Endothelial cell of umbilical vein (primary cell): ENCODE data around the gene MAP2K4. TPM values are rescaled to one million over a fixed set of nuclear protein-coding genes. Genes with fewer than 3 reads are reported as not detected.

Experiments used
- BruUV-seq: library from RNA; stranded (reverse); fragments of 400-500 nt; replicated peaks from 2 replicates; lab custom pipeline; 2021; lab: Mats Ljungman, UMichigan
- CTCF ChIA-PET: fragments of 300-600, 350-600 bp; sonication (Branson Sonifier 250); formaldehyde crosslinking; loops from one replicate; lab custom pipeline; 2021; ENCODE audit warnings: antibody characterized with exemption, inconsistent platforms; lab: Charles Lee
- POLR2A ChIA-PET: fragments of 300-600, 350-600 bp; sonication (Branson Sonifier 250); formaldehyde crosslinking; loops from one replicate; lab custom pipeline; 2021; ENCODE audit warnings: antibody characterized with exemption, inconsistent platforms; lab: Charles Lee
- DNase-seq: peaks from one replicate; pipeline ENCODE4 v3.0.0-alpha.2; 2011; ENCODE audit warnings: low read depth, low spot score
- FAIRE-seq: peaks from 2 replicates; lab custom pipeline; 2011; peaks lifted over from hg19 to GRCh38; lab: Jason Lieb, UNC
- H2AFZ ChIP-seq: 2 replicates; pipeline ENCODE4 v1.6.0; 2012; ENCODE audit warnings: low read depth, low read length, control low read depth, inconsistent platforms
- H3K27ac ChIP-seq: 2 replicates; pipeline ENCODE4 v1.5.1; 2011; ENCODE audit warnings: low read depth, mild to moderate bottlenecking, control low read depth, low read length, moderate library complexity; ENCODE audit not compliant: insufficient read depth
- H3K27me3 ChIP-seq, 2 experiments: 2 replicates each; pipeline versions ENCODE4 v1.6.0 to v1.6.1; 2011; ENCODE audit warnings: low read length in 2 of 2, mixed read lengths in 1 of 2; ENCODE audit not compliant: control insufficient read depth in 2 of 2, insufficient read depth in 2 of 2
- H3K36me3 ChIP-seq, 2 experiments: 2 replicates in 1 of 2; 3 replicates in 1 of 2; pipeline ENCODE4 v1.5.1; 2011; ENCODE audit warnings: low read length in 2 of 2, mild to moderate bottlenecking in 1 of 2, moderate library complexity in 1 of 2; ENCODE audit not compliant: control insufficient read depth in 2 of 2, insufficient read depth in 2 of 2; ENCODE audit errors: extremely low read depth in 1 of 2
- H3K4me1 ChIP-seq: 3 replicates; pipeline ENCODE4 v1.5.1; 2011; ENCODE audit warnings: mild to moderate bottlenecking, low read length; ENCODE audit not compliant: control insufficient read depth, insufficient read depth; ENCODE audit errors: extremely low read depth
- H3K4me2 ChIP-seq: 2 replicates; pipeline ENCODE4 v1.6.1; 2011; ENCODE audit warnings: low read length, control low read depth, mixed read lengths; ENCODE audit not compliant: insufficient read depth
- H3K4me3 ChIP-seq, 3 experiments: fragments of 200-600 bp in 1 of 3; sonication (generic), shearing (Covaris generic) in 1 of 3; replicated peaks in 1 of 3; 2 replicates each; pipeline ENCODE4 v1.5.1; 2011 to 2016; ENCODE audit warnings: control low read depth in 3 of 3, low read length in 3 of 3, mild to moderate bottlenecking in 2 of 3, inconsistent platforms in 1 of 3, low read depth in 1 of 3, moderate library complexity in 1 of 3; ENCODE audit not compliant: insufficient read depth in 1 of 3
- H3K79me2 ChIP-seq: 2 replicates; pipeline ENCODE4 v1.6.0; 2012; ENCODE audit warnings: low read length, inconsistent platforms; ENCODE audit not compliant: control insufficient read depth, insufficient read depth
- H3K9ac ChIP-seq: replicated peaks from 2 replicates; pipeline ENCODE3; 2011; ENCODE audit warnings: low read length, control low read depth; ENCODE audit not compliant: insufficient read depth; ENCODE audit errors: extremely low read depth
- H3K9me1 ChIP-seq: replicated peaks from 3 replicates; pipeline ENCODE4 v1.6.0; 2011; ENCODE audit warnings: mild to moderate bottlenecking, low read length; ENCODE audit not compliant: control insufficient read depth, insufficient read depth; ENCODE audit errors: extremely low read depth
- H3K9me3 ChIP-seq: replicated peaks from 2 replicates; pipeline ENCODE4 v1.5.1; 2012; ENCODE audit warnings: low read length, inconsistent platforms; ENCODE audit not compliant: control insufficient read depth, insufficient read depth
- H4K20me1 ChIP-seq: replicated peaks from 2 replicates; pipeline ENCODE3; 2011; ENCODE audit warnings: mild to moderate bottlenecking, low read length; ENCODE audit not compliant: control insufficient read depth, insufficient read depth; ENCODE audit errors: extremely low read depth
- EZH2 ChIP-seq: IDR thresholded peaks from 2 replicates; pipeline ENCODE4 v1.6.1; 2012; ENCODE audit warnings: borderline replicate concordance, low read depth, mild to moderate bottlenecking, moderate library complexity, low read length, inconsistent platforms; ENCODE audit not compliant: severe bottlenecking
- FOS ChIP-seq: IDR thresholded peaks from 2 replicates; pipeline ENCODE4 v1.6.1; 2011; ENCODE audit warnings: mild to moderate bottlenecking, low read length, moderate library complexity, borderline replicate concordance; ENCODE audit not compliant: insufficient read depth
- GATA2 ChIP-seq: IDR thresholded peaks from 2 replicates; pipeline ENCODE4 v1.7.0; 2011; ENCODE audit warnings: low read depth, mild to moderate bottlenecking, moderate library complexity, mixed read lengths, low read length; ENCODE audit not compliant: insufficient read length, insufficient read depth
- JUN ChIP-seq: IDR thresholded peaks from 2 replicates; pipeline ENCODE4 v1.6.1; 2011; ENCODE audit warnings: borderline replicate concordance, low read depth; ENCODE audit not compliant: insufficient read length, insufficient read depth
- MAX ChIP-seq: IDR thresholded peaks from 2 replicates; pipeline ENCODE4 v1.6.1; 2011; ENCODE audit not compliant: insufficient read depth, insufficient read length
- MYC ChIP-seq: IDR thresholded peaks from one replicate; pipeline ENCODE4 v1.6.1; 2011; ENCODE audit warnings: mild to moderate bottlenecking, low read depth, low read length
- POLR2A ChIP-seq: IDR thresholded peaks from 2 replicates; pipeline ENCODE4 v1.6.1; 2012; ENCODE audit warnings: low read depth, mild to moderate bottlenecking, control low read depth, low read length
- POLR2AphosphoS5 ChIP-seq: IDR thresholded peaks from 2 replicates; pipeline ENCODE4 v1.6.1; 2012; ENCODE audit warnings: low read depth, mild to moderate bottlenecking, control low read depth, low read length, moderate library complexity; ENCODE audit not compliant: insufficient read depth
- dilution Hi-C: fragments of 300-500 bp; cut with MboI; formaldehyde crosslinking; loops from one replicate; pipeline ENCODE4 v1.15.0; 2019; ENCODE audit warnings: low sequenced_read_pairs; ENCODE audit not compliant: extremely low pct_ligation_motif_present
- intact Hi-C: fragments of 100-400 bp; cut with micrococcal nuclease; formaldehyde crosslinking; loops from one replicate; pipeline ENCODE4 v1.10.0; 2022
- polyA plus RNA-seq, 4 experiments: library from polyadenylated mRNA; depleted of rRNA in 3 of 4; stranded (reverse) in 3 of 4; unstranded in 1 of 4; fragments of >200 nt; gene quantifications; 2 replicates each; pipeline versions ENCODE4 v1.2.1 to v1.2.3, GENCODE V29; 2011 to 2012; ENCODE audit warnings: missing spikeins in 1 of 4
- total RNA-seq: library from RNA; stranded (reverse); gene quantifications from 2 replicates; pipeline ENCODE4 v1.2.3, GENCODE V29; 2021
- TF ChIP-seq, protein P1 (sequence below), 2 donors: IDR thresholded peaks; 1 replicate in 1 of 2; 2 replicates in 1 of 2; pipeline ENCODE4 v1.5.1; 2011; ENCODE audit warnings: low read length in 2 of 2, mild to moderate bottlenecking in 2 of 2, moderate library complexity in 2 of 2, control low read depth in 1 of 2, inconsistent platforms in 1 of 2, low read depth in 1 of 2; ENCODE audit not compliant: insufficient read depth in 1 of 2; ENCODE audit errors: extremely low read depth in 1 of 2

MAP2K4 gene
- total and polyA plus RNA-seq, 2 donors (not counting 3 experiments of a cell fraction or from before 2014, with no cell fraction given): 8.6 to 17.5 TPM

DNA sequence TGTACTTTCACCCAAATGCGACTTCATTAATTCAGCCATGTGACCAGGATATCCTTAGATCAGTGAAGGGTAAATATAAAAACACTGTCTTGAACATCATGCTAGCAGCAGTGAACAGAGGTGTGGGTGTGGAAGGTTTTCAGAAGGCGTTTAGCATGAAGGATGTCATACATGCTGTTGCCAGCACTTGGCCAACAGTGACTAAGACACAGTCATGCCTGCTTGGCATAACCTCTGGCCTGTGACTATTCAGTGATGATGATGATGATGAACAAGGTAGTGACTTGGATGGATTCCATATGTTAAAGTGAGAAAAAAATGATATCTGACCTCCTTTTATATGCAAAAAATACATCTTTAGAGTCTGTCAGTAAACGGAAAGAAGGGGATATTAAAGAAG is 97.9 kb downstream of the MAP2K4 start:
- Histone ChIP-seq H3K9me1 (no peaks in the 10 kb centered on the region), H3K4me3 (no peak overlapping the region), H4K20me1 (no peaks in the 10 kb centered on the region), H3K4me1 (no peaks in the 10 kb centered on the region), H3K36me3 (peaks cover 2 to 4% of the 10 kb centered on the region in 2 experiments), H3K79me2 (no peaks in the 10 kb centered on the region), H3K27ac (no peak overlapping the region), H3K27me3 (no peaks in the 10 kb centered on the region), H3K9me3 (no peaks in the 10 kb centered on the region), H2AFZ (no peak overlapping the region), H3K9ac (no peak overlapping the region), H3K4me2 (no peak overlapping the region)
- ChIA-PET POLR2A (no interaction called here), CTCF (no interaction called here)
- FAIRE-seq: no peak
- intact Hi-C loops (no loop called here), dilution Hi-C loops (no loop called here)
- TF ChIP-seq, protein P1, sequence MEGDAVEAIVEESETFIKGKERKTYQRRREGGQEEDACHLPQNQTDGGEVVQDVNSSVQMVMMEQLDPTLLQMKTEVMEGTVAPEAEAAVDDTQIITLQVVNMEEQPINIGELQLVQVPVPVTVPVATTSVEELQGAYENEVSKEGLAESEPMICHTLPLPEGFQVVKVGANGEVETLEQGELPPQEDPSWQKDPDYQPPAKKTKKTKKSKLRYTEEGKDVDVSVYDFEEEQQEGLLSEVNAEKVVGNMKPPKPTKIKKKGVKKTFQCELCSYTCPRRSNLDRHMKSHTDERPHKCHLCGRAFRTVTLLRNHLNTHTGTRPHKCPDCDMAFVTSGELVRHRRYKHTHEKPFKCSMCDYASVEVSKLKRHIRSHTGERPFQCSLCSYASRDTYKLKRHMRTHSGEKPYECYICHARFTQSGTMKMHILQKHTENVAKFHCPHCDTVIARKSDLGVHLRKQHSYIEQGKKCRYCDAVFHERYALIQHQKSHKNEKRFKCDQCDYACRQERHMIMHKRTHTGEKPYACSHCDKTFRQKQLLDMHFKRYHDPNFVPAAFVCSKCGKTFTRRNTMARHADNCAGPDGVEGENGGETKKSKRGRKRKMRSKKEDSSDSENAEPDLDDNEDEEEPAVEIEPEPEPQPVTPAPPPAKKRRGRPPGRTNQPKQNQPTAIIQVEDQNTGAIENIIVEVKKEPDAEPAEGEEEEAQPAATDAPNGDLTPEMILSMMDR (IDR thresholded peaks at IDR 0.05; ENCODE audit: extremely low read depth in 1 of 2, insufficient read depth in 1 of 2, low read depth in 1 of 2, low read length in 2 of 2): no peak
- TF ChIP-seq POLR2AphosphoS5: no peak
- TF ChIP-seq MYC: no peak
- TF ChIP-seq POLR2A: no peak
- no peak for TF ChIP-seq GATA2
- no peak for TF ChIP-seq JUN
- no peak for DNase-seq
- no TSS peak for BruUV-seq

DNA sequence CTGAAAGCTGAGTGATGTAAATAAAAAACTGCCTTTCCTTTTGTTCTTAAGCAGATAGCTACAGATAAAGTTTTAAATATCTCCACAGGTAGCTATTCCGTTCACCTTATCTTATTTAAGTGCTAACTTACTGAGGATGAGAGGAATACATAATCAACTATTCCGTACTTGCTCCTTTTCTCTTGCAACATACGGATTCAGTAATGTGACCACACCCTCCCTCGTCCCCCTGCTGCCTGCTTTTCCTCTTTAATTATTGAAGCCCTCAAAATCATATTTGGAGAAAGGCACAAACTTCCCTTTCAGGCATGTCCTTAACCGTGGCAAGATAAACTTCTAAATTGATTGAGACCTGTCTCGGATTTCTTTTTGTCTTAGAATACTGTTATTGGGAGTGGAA is 101.4 kb downstream of the MAP2K4 start:
- FAIRE-seq: no peak

More for the DNA sequence above, 101.4 kb downstream of the MAP2K4 start:
- no peaks in the 10 kb centered on the region for H3K4me1 ChIP-seq
- DNase-seq: no peak
- H3K4me3 ChIP-seq: no peak overlapping the region
- no peaks in the 10 kb centered on the region for H3K27me3 ChIP-seq
- dilution Hi-C loops: no loop called here
- H3K36me3 ChIP-seq: peaks cover 0 to 6% of the 10 kb centered on the region in 2 experiments
- no peaks in the 10 kb centered on the region for H4K20me1 ChIP-seq
- H3K9me1 ChIP-seq: no peaks in the 10 kb centered on the region
- no TSS peak for BruUV-seq
- H2AFZ ChIP-seq: no peak overlapping the region
- no peak overlapping the region for H3K9ac ChIP-seq
- POLR2A ChIA-PET: no interaction called here
- no peak overlapping the region for H3K27ac ChIP-seq
- TF ChIP-seq POLR2AphosphoS5 (no peak), MYC (no peak), POLR2A (no peak), FOS (no peak), MAX (no peak), JUN (no peak), GATA2 (no peak), EZH2 (no peak)
- TF ChIP-seq, protein P1 (IDR thresholded peaks at IDR 0.05; ENCODE audit: extremely low read depth in 1 of 2, insufficient read depth in 1 of 2, low read depth in 1 of 2, low read length in 2 of 2): no peak
- H3K79me2 ChIP-seq: no peaks in the 10 kb centered on the region
- no peak overlapping the region for H3K4me2 ChIP-seq
- CTCF ChIA-PET: no interaction called here
- no peaks in the 10 kb centered on the region for H3K9me3 ChIP-seq
- intact Hi-C loops: no loop called here
